B cell (primary cell): ENCODE measurements around the gene NKAIN2. TPM values are rescaled to one million over a fixed set of nuclear protein-coding genes. Genes with fewer than 3 reads are reported as not detected.

Experiments used
- ATAC-seq: fragments of 200-7000 bp; cut with Tn5 transposase; one replicate; pipeline ENCODE4 v1.10.0; 2021; ENCODE audit warnings: low read depth, mild to moderate bottlenecking, moderate number of reproducible peaks, moderate library complexity
- CTCF ChIA-PET: fragments of 350-600 bp; sonication (Branson Sonifier 250); formaldehyde crosslinking; loops from one replicate; lab custom pipeline; 2021; ENCODE audit warnings: antibody characterized with exemption, inconsistent platforms; lab: Charles Lee
- POLR2A ChIA-PET: fragments of 350-600 bp; sonication (Branson Sonifier 250); formaldehyde crosslinking; loops from one replicate; lab custom pipeline; 2021; ENCODE audit warnings: antibody characterized with exemption; lab: Charles Lee
- DNase-seq: peaks from one replicate; pipeline ENCODE4 v3.0.0; 2013
- H2AFZ ChIP-seq: 2 replicates; pipeline ENCODE4 v1.6.1; 2012; ENCODE audit warnings: mild to moderate bottlenecking, low read depth, low read length; ENCODE audit not compliant: insufficient read depth, poor library complexity, severe bottlenecking
- H3K27ac ChIP-seq, 2 donors: 1 replicate in 1 of 2; 2 replicates in 1 of 2; pipeline ENCODE4 v1.5.1; 2012 to 2013; ENCODE audit warnings: low read length in 2 of 2, mild to moderate bottlenecking in 2 of 2, moderate library complexity in 1 of 2
- H3K27me3 ChIP-seq, 4 experiments: fragments of 200-600 bp in 1 of 4; sonication (generic) in 1 of 4; replicated peaks in 1 of 4; 1 replicate in 2 of 4; 2 replicates in 2 of 4; pipeline versions ENCODE4 v1.6.1 to v1.7.0; 2013 to 2016; ENCODE audit warnings: low read length in 3 of 4, mild to moderate bottlenecking in 2 of 4, mixed read lengths in 1 of 4, moderate library complexity in 1 of 4; ENCODE audit not compliant: insufficient read depth in 4 of 4, control insufficient read depth in 3 of 4; ENCODE audit errors: control extremely low read depth in 1 of 4
- H3K36me3 ChIP-seq, 2 experiments: replicated peaks in 1 of 2; 1 replicate in 1 of 2; 2 replicates in 1 of 2; pipeline versions ENCODE4 v1.6.1 to v1.7.1; 2013; ENCODE audit warnings: low read length in 1 of 2; ENCODE audit not compliant: insufficient read depth in 2 of 2, control insufficient read depth in 1 of 2; ENCODE audit errors: control extremely low read depth in 1 of 2, extremely low read depth in 1 of 2
- H3K4me1 ChIP-seq, 2 donors: fragments of 200-600 bp in 1 of 2; sonication (generic) in 1 of 2; 1 replicate in 1 of 2; 2 replicates in 1 of 2; pipeline versions ENCODE4 v1.5.1 to v1.6.1; 2013 to 2017; ENCODE audit warnings: low read length in 2 of 2; ENCODE audit not compliant: control insufficient read depth in 2 of 2, insufficient read depth in 2 of 2
- H3K4me2 ChIP-seq: replicated peaks from 2 replicates; pipeline ENCODE3; 2012; ENCODE audit warnings: mild to moderate bottlenecking, low read depth, low read length; ENCODE audit not compliant: poor library complexity, severe bottlenecking
- H3K4me3 ChIP-seq, 5 experiments: fragments of 200-600 bp in 1 of 5; sonication (generic) in 1 of 5; 1 replicate in 3 of 5; 2 replicates in 2 of 5; pipeline versions ENCODE4 v1.5.1 to v1.7.0; 2011 to 2016; ENCODE audit warnings: low read length in 4 of 5, mild to moderate bottlenecking in 4 of 5, low read depth in 2 of 5, control low read depth in 1 of 5, moderate library complexity in 1 of 5; ENCODE audit not compliant: insufficient read depth in 1 of 5; ENCODE audit errors: control extremely low read depth in 1 of 5, extremely low read depth in 1 of 5
- H3K79me2 ChIP-seq: fragments of 200-600 bp; sonication (generic); one replicate; pipeline ENCODE4 v1.6.0; 2016; ENCODE audit warnings: low read length; ENCODE audit not compliant: control insufficient read depth, insufficient read depth
- H3K9ac ChIP-seq: fragments of 200-600 bp; sonication (generic); 2 replicates; pipeline ENCODE4 v1.6.1; 2017; ENCODE audit warnings: mild to moderate bottlenecking, low read length, moderate library complexity
- H3K9me3 ChIP-seq, 3 donors: one replicate each; pipeline versions ENCODE4 v1.6.1 to v1.7.1; 2013; ENCODE audit warnings: low read length in 2 of 3; ENCODE audit not compliant: control insufficient read depth in 2 of 3, insufficient read depth in 1 of 3; ENCODE audit errors: control extremely low read depth in 1 of 3
- H4K20me1 ChIP-seq: 2 replicates; pipeline ENCODE4 v1.6.0; 2012; ENCODE audit warnings: mild to moderate bottlenecking, low read length; ENCODE audit not compliant: insufficient read depth, control insufficient read depth, poor library complexity, severe bottlenecking
- H3K27ac Mint-ChIP-seq: one replicate; pipeline ENCODE4 v1.8.0; 2021; ENCODE audit warnings: mixed read lengths
- H3K27me3 Mint-ChIP-seq: one replicate; pipeline ENCODE4 v1.8.0; 2021; ENCODE audit warnings: mixed read lengths
- H3K4me1 Mint-ChIP-seq: one replicate; pipeline ENCODE4 v1.8.0; 2021; ENCODE audit warnings: mixed read lengths
- H3K4me3 Mint-ChIP-seq: one replicate; pipeline ENCODE4 v1.8.0; 2021; ENCODE audit warnings: mixed read lengths
- H3K9me3 Mint-ChIP-seq: one replicate; pipeline ENCODE4 v1.8.0; 2022; ENCODE audit warnings: mixed read lengths; ENCODE audit not compliant: insufficient read depth
- EZH2 ChIP-seq: IDR thresholded peaks from 2 replicates; pipeline ENCODE4 v1.6.1; 2012; ENCODE audit warnings: borderline replicate concordance, low read depth, mild to moderate bottlenecking, moderate library complexity, low read length; ENCODE audit not compliant: insufficient read depth, poor library complexity, severe bottlenecking
- WGBS: methylation state at CpG from one replicate; pipeline ENCODE4 v1.1.5; 2013; ENCODE audit warnings: missing lambda C conversion rate; ENCODE audit not compliant: insufficient coverage; 5-methylcytosine and 5-hydroxymethylcytosine counted together
- intact Hi-C: fragments of 100-400 bp; cut with micrococcal nuclease; formaldehyde crosslinking; loops from one replicate; pipeline ENCODE4 v1.10.0; 2022
- polyA plus RNA-seq: library from polyadenylated mRNA; depleted of rRNA; stranded (reverse); fragments of >200 nt; gene quantifications from 2 replicates; pipeline ENCODE4 v1.2.3, GENCODE V29; 2012
- total RNA-seq, 2 donors: library from RNA; stranded (reverse); fragments of 120-200 nt in 1 of 2; gene quantifications; 1 replicate in 1 of 2; 2 replicates in 1 of 2; pipeline versions ENCODE4 v1.2.3 to v1.2.4, GENCODE V29; 2013 to 2022
- TF ChIP-seq, protein P1 (sequence below): fragments of 200-600 bp; IDR thresholded peaks from one replicate; pipeline ENCODE4 v1.8.0; 2022; ENCODE audit warnings: antibody characterized with exemption, mild to moderate bottlenecking

NKAIN2 gene
- total and polyA plus RNA-seq, 2 donors (not counting 1 experiment from before 2014, with no cell fraction given), result not detected

DNA sequence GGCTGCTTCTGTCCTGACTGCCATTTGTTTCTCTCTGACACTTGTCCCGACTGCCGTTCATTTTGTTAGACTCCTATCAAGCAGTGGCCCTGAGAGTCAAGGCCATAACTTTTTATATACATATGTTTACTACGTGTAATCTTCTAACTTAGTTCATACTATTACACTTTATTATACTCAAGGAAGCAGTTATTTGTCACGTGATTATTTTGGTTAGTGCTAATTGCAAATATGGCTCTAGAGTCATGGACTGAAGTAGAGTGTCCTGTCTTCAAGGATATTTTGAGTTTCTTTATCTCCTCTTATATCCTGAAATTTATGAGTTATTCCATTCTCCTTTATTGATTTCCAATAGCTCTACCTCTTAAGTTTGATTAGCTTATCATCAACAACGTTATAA lies 864.4 kb downstream of the NKAIN2 start:
- POLR2A ChIA-PET, result no interaction called here
- H3K27ac Mint-ChIP-seq, result no peak overlapping the region

DNA sequence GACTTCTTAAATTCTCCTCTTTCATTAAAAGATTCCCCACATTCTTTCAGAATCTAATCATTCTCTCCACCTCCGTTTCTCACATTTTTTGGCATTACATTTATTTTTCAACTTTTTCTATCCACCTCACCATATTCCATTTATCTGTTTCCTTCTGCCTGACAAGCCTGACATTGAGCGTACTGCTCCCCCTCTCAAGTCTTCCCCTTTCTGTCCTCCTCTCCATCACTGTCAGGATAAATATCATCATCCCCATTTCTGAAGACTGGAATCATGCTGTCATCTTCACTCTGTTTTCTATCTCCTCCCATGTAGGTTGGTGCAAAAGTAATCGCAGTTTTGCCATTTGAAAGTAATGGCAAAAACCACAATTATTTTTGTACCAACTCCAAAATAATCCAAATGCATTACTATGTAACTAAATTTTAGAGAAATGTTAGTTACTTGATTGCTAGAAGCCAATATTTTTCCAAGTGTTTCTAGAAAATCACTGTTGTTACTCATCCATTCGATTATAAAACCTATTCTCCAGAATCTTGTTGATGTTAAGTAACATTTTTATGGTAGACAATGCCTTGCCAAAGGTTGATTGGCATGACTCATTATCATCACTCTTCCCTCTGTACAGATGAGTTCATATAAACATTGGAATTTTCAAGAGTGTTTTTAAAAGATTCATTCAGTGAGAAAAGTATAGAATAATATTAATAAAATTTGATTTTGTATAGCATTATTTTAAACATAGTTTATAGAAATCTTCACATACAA lies 866.2 kb downstream of the NKAIN2 start:
- Histone ChIP-seq H3K79me2 (no peaks in the 10 kb centered on the region), H3K27ac (no peak overlapping the region), H3K9ac (no peak overlapping the region), H3K4me1 (no peaks in the 10 kb centered on the region), H3K27me3 (no peaks in the 10 kb centered on the region), H3K4me3 (no peak overlapping the region), H3K9me3 (no peaks in the 10 kb centered on the region), H4K20me1 (no peaks in the 10 kb centered on the region), H3K36me3 (no peaks in the 10 kb centered on the region), H3K4me2 (no peak overlapping the region), H2AFZ (no peak overlapping the region)
- H3K4me3 Mint-ChIP-seq, result no peak overlapping the region
- CTCF ChIA-PET, result no interaction called here
- peaks cover 2% of the 10 kb centered on the region for H3K9me3 Mint-ChIP-seq
- no peak for TF ChIP-seq EZH2
- TF ChIP-seq, protein P1, sequence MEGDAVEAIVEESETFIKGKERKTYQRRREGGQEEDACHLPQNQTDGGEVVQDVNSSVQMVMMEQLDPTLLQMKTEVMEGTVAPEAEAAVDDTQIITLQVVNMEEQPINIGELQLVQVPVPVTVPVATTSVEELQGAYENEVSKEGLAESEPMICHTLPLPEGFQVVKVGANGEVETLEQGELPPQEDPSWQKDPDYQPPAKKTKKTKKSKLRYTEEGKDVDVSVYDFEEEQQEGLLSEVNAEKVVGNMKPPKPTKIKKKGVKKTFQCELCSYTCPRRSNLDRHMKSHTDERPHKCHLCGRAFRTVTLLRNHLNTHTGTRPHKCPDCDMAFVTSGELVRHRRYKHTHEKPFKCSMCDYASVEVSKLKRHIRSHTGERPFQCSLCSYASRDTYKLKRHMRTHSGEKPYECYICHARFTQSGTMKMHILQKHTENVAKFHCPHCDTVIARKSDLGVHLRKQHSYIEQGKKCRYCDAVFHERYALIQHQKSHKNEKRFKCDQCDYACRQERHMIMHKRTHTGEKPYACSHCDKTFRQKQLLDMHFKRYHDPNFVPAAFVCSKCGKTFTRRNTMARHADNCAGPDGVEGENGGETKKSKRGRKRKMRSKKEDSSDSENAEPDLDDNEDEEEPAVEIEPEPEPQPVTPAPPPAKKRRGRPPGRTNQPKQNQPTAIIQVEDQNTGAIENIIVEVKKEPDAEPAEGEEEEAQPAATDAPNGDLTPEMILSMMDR, result no peak
- no peaks in the 10 kb centered on the region for H3K27me3 Mint-ChIP-seq
- H3K4me1 Mint-ChIP-seq, result no peaks in the 10 kb centered on the region
- WGBS, result 81% methylated on average over 2 of the region's 4 CpGs
- no peak for ATAC-seq
- no peak overlapping the region for H3K27ac Mint-ChIP-seq
- POLR2A ChIA-PET, result no interaction called here
- intact Hi-C loops, result no loop called here
- no peak for DNase-seq

More for the DNA sequence above, 864.4 kb downstream of the NKAIN2 start:
- Histone ChIP-seq H3K4me2 (no peak overlapping the region), H3K4me3 (no peak overlapping the region), H4K20me1 (no peaks in the 10 kb centered on the region), H3K27ac (no peak overlapping the region), H3K4me1 (no peaks in the 10 kb centered on the region), H3K79me2 (no peaks in the 10 kb centered on the region), H3K36me3 (no peaks in the 10 kb centered on the region), H3K27me3 (no peaks in the 10 kb centered on the region), H2AFZ (no peak overlapping the region), H3K9me3 (peaks cover 0 to 4% (median 0%) of the 10 kb centered on the region in 3 donors), H3K9ac (no peak overlapping the region)
- Mint-ChIP-seq H3K4me3 (no peak overlapping the region), H3K9me3 (peaks cover 2% of the 10 kb centered on the region), H3K27me3 (no peaks in the 10 kb centered on the region), H3K4me1 (no peaks in the 10 kb centered on the region)
- CTCF ChIA-PET, result no interaction called here
- no peak for DNase-seq
- 80% methylated on average over 1 of the region's 5 CpGs for whole genome bisulfite sequencing
- intact Hi-C loops, result no loop called here
- no peak for ATAC-seq
- TF ChIP-seq, protein P1, result no peak
- no peak for TF ChIP-seq EZH2
